Measurements from ENCODE around the gene ZNF512. TPM values are rescaled to one million over a fixed set of nuclear protein-coding genes. Genes with fewer than 3 reads are reported as not detected.
"Not testable (repeated sequence)": the region's sequence is repeated elsewhere in the genome, so short reads cannot be mapped to it uniquely, and the experiment has no call there.

The ZNF512 gene
- total RNA-seq, 4 donors from 2014 or later, result 15.6 to 74.2 (median 20.2) TPM

DNA sequence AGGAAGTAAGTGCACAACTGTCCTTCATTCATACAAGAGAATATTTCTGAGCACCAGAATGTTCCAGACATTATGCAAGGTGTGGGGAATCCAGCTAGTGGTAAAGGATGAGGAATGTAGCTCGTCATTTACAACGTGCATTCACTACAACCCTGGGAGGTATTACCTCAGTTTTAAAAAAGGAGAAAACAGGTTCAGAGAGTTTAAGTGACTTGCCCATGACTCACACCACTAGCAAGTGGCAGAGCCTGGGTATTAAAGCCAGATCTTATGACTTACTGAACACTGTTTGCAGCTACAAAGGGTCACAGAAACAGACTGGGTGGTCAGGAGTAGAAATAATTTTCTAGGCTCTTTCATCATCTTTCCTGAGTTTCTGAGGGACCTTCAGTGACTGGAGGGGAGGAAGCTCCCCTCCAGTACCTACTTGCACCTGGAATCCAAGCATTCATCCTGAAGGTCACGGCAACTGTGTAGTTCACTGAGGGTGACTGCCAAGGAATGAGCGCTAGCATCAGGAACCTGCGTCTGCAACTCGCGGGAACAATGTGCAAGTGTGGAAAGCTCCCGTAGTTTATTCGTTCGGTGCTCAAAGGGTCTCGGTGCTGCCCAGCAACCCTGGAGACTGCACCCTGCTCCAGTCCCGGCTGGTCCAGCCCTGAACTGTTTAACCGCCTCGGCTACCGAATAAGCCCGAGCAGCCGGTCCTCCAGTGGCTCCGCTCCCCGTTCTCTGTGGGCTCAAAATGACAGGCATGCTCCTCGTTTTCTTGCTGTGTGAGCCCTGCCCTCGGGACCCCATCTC, 45.3 kb downstream of the ZNF512 start:
- ATAC-seq (ENCODE audit: low FRiP score) (peak; percentile 45), DNase-seq (ENCODE audit: low spot score) (no peak)
- TF ChIP-seq, protein P1, sequence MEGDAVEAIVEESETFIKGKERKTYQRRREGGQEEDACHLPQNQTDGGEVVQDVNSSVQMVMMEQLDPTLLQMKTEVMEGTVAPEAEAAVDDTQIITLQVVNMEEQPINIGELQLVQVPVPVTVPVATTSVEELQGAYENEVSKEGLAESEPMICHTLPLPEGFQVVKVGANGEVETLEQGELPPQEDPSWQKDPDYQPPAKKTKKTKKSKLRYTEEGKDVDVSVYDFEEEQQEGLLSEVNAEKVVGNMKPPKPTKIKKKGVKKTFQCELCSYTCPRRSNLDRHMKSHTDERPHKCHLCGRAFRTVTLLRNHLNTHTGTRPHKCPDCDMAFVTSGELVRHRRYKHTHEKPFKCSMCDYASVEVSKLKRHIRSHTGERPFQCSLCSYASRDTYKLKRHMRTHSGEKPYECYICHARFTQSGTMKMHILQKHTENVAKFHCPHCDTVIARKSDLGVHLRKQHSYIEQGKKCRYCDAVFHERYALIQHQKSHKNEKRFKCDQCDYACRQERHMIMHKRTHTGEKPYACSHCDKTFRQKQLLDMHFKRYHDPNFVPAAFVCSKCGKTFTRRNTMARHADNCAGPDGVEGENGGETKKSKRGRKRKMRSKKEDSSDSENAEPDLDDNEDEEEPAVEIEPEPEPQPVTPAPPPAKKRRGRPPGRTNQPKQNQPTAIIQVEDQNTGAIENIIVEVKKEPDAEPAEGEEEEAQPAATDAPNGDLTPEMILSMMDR (IDR thresholded peaks at IDR 0.05), result no peak

DNA sequence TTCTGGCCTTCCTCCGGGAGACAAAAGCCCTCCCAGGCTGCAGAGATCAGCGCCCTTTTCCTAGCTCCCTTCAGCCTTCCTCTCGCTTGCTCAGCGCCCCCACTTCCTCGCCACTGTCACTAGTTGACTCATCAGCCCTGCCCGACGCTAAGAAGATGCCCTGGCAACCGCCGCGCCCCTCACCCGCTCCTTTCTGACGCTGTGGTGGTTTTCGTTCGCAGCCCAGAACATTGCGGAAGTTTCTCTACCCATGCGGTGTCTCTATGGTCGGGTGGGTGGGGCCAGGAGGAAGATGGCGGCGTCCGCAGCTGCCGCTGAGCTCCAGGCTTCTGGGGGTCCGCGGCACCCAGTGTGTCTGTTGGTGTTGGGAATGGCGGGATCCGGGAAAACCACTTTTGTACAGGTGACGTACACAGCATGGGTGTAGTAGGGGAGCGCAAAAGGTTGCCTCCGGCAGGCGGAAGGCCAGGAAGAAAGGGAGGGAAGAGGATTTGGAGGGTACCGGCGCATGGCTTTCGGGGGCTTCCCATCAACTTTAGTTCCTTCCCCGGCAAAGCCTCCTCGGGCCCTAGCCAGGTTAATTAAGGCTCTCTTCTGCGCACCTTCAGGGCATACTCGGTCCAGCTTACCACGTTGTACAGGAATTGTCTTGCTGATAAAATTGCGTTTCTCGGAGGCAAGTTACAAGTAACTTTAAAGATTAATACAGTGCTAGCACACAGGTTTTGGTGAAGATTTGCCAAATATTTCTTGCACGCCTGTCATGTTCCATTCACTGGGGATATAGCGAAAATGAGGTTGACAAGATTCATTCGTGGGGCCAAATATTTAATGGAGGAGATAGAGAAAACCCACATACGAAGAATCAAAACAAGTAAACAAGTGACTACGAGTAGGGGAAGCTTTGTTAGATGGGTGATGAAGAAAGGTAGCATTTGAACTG, 46.2 kb downstream of the ZNF512 start, which contains the start of the genes CCDC121 and GPN1:
Gene CCDC121 (minus strand): TSS at position 246 of the 943 bp plus-strand sequence. CDS start 1,213 bp downstream, outside the sequence.
Gene GPN1 (plus strand): TSS at position 284 of the 943 bp plus-strand sequence. CDS start 9 bp downstream, at position 293.
- ATAC-seq (ENCODE audit: low FRiP score), result peak; percentile 94
- peak; percentile 77 for DNase-seq (ENCODE audit: low spot score)
- TF ChIP-seq, protein P1 (IDR thresholded peaks at IDR 0.05), result no peak

DNA sequence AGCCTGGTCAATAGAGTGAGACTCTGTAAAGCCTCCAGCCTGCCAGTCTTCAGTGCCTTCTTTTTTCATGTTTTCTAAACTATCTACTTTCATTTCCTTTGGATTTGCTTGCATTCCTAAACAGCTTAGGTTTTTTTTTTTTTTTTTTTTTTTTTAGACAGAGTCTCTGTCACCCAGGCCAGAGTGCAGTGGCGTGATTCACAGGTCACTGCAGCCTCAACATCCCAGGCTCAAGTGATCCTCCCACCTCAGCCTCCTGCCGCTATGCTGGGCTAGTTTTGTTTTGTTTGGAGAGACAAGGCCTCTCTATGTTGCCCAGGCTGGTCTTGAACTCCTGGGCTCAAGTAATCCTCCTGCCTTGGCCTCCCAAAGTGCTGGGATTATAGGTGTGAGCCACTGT, 47.4 kb downstream of the ZNF512 start:
- not testable (repeated sequence) for ATAC-seq (ENCODE audit: low FRiP score); DNase-seq (ENCODE audit: low spot score)

DNA sequence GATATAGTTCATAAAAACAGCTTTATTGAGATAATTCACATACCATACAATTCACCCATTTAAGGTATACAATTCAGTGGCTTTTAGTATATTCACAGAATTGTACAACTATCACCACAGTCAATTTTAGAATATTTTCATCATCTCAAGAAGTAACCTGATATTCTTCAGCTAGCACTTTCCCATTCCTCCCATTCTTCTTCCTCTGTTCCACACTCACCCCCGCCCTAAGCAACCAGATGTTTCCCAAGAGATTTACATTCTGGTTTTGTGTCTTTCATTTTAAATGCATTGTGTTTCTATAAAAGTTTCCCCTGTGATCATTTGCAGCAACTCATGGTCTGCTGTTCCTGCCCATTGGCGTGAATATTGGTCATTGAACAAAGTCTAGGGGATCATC, 51.4 kb downstream of the ZNF512 start:
- DNase-seq (ENCODE audit: low spot score) (no peak), ATAC-seq (ENCODE audit: low FRiP score) (no peak)
- TF ChIP-seq, protein P1 (IDR thresholded peaks at IDR 0.05), result no peak

DNA sequence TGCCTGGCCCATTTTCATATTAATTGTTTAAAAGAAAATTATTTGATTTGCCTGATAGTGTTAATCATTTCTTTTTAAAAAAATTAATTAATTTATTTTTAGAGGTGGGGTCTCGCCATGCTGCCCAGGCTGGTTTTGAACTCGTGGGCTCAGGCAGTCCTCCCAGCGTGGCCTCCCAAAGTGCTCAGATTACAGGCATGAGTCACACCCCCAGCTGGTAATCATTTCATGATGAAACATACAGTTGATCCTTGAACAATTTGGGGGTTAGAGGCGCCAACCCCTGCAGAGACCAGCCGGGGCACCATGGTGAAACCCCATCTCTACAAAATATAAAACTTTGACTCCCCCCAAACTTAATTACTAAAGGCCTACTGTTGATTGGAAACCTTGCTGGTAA, 53.9 kb downstream of the ZNF512 start:
- no peak for DNase-seq (ENCODE audit: low spot score)
- ATAC-seq (ENCODE audit: low FRiP score), result no peak
- TF ChIP-seq, protein P1 (IDR thresholded peaks at IDR 0.05), result no peak

DNA sequence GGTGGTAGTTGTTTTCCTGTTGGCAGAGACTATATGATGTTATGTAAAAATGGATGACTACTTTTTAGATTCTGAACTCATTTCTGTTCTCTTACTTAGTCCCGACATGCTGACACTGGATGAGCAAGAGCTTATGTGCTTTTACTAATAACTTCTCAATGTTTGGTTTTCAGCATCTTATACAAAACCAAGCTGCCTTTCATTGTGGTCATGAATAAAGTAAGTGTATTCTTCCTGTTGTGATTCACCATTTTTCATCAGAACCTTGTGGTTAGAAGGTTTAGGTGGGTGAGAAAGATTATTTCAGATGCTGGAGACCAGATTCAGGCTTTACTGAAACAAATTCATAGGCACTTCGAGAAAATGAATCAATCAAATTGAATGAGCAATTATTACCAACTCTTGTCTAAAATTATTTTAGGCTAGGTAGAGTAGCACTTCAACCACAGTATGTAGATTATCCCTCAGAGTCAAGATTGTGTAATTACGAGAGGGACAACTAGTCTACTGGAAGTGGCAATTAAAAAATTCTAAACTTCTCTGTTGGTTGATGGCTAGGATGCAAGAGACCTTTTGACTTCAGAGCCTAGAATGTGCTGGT, 55.3 kb downstream of the ZNF512 start:
- TF ChIP-seq, protein P1 (IDR thresholded peaks at IDR 0.05), result no peak
- no peak for ATAC-seq (ENCODE audit: low FRiP score)
- DNase-seq (ENCODE audit: low spot score), result no peak

DNA sequence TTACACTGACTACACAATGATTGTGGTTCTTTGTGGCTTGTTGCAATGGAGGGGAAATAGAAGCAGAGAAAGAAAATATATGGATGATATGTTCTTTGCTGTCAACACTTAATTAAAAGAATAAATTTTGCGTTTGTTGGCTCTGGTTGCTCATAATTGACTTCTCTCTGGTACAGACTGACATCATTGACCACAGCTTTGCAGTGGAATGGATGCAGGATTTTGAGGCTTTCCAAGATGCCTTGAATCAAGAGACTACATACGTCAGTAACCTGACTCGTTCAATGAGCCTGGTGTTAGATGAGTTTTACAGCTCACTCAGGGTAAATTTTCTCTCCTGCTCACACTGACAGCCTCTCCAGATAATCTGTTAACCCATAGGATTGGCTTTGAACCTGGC, 55.9 kb downstream of the ZNF512 start:
- TF ChIP-seq, protein P1 (IDR thresholded peaks at IDR 0.05), result no peak
- no peak for ATAC-seq (ENCODE audit: low FRiP score)

More for the DNA sequence above, 55.9 kb downstream of the ZNF512 start:
- DNase-seq (ENCODE audit: low spot score), result no peak
